SK-N-DZ (cell line): ENCODE measurements around the gene EPX. TPM values are rescaled to one million over a fixed set of nuclear protein-coding genes. Genes with fewer than 3 reads are reported as not detected.
"Not testable (repeated sequence)": the region's sequence is repeated elsewhere in the genome, so short reads cannot be mapped to it uniquely, and the experiment has no call there.

Experiments used
- DNase-seq: peaks from one replicate; pipeline ENCODE4 v3.0.0-alpha.2; 2015; ENCODE audit warnings: low spot score
- polyA plus RNA-seq, 2 experiments: library from polyadenylated mRNA; depleted of rRNA; stranded (reverse); fragments of >200 nt; gene quantifications; 2 replicates each; pipeline ENCODE4 v1.2.3, GENCODE V29; 2014

The EPX gene
- polyA plus RNA-seq (2014; cell fraction: cytosol; rRNA removed) = not detected in 2 replicates
- polyA plus RNA-seq (2014; cell fraction: nucleus; rRNA removed) = not detected in 2 replicates

DNA sequence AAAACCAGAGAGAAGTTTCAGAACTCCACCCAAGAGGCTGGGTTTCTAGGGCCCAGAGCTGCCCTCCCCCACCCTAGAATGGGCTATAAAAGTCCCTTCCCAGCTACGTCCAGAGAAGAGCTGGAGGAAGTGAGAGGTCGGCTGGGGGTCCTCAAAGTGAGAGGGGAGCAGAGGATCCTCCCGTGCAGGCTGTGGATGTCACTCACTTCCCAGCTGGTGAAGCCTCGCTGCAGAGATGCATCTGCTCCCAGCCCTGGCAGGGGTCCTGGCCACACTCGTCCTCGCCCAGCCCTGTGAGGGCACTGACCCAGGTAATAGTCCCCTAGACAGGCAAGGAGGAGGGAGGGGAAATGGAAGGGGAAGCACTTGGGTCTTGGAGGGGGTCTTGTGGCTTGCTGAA is at the start of gene EPX:
Gene EPX (plus strand): TSS at position 115 of the 400 bp plus-strand sequence. CDS start 121 bp downstream, at position 236.
- no peak for DNase-seq

DNA sequence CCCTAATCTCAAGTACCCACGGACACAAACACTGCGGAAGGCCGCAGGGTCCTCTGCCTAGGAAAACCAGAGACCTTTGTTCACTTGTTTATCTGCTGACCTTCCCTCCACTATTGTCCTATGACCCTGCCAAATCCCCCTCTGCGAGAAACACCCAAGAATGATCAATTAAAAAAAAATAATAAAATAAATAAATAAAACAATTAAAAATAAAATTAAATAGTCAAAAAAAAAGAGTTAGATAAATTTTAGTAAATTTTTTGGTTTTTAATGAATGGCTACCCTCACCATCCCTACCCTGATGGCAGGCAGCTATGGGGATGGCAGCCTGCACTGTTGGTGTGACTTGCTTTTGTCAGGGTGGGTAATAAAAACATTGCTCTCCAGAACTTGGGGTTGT is 49.2 kb upstream of the EPX start:
- DNase-seq = not testable (repeated sequence)

- no peak for DNase-seq
Observed at GRCh38 chr17:58144801-58145200, 47.7 kb upstream of the EPX start.

GRCh38 chr17:58147930-58148434 is 44.5 kb upstream of the EPX start, which contains the start of gene OR4D1:
OR4D1 (plus strand) TSS chr17:58148384; CDS start chr17:58155154, 6,770 bp downstream.
- DNase-seq = no peak

DNA sequence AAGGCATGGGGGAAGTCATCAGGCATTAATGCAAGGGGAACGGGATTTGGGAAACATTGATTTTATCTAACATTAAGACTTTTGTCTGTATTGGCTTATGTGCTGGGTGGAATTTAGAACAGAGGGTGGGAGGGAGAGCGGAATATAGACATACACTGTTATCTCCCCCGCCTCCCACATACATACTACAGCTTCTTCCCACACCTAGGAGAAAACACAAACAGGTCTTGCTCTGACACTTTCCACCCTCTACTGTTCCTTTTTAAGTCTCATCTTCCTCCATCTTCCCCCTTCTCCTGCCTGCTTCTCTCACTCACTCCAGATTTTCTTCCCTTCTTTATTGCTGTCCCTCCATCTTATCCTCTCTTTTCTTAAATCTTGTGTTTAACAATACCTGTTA is 43.9 kb upstream of the EPX start:
- no peak for DNase-seq

DNA sequence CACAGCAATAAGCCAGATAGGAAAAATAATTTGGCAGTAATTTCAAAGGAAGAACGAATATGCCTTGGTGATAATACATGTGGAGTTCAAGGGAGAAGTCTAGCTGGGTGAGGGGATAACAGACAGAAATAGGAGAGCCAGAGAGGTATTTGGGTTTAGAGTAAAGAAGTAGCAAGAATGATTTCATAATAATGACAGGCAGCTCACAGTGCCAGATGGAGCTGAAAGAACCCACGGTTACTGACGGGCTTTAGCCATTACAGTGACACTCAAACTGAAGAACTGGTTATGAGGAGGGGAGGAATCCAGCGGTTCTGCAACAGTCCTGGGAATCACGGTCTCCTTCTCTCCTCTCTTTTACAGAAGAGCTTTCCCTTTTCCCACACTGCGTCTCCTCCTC is 42.1 kb upstream of the EPX start:
- no peak for DNase-seq

DNA sequence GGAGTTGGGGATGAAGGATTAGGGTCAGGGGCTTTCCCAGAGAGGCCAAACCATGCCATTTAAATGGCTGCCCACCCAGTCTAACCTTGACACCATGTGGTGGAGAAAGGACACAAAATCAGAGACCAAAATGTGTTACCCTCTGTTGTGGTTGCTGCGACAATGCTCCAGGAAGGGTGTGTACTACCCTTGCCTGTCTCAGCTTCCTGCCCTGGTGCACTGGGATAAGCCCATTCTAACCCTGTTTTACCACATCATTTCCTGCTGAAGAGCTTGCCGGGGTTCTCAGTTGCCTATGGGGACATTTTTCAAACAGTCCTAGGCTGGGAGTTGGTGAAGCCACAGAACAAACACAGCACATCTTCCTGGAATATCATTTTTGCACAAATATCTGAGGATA is 39.5 kb upstream of the EPX start:
- no peak for DNase-seq

DNA sequence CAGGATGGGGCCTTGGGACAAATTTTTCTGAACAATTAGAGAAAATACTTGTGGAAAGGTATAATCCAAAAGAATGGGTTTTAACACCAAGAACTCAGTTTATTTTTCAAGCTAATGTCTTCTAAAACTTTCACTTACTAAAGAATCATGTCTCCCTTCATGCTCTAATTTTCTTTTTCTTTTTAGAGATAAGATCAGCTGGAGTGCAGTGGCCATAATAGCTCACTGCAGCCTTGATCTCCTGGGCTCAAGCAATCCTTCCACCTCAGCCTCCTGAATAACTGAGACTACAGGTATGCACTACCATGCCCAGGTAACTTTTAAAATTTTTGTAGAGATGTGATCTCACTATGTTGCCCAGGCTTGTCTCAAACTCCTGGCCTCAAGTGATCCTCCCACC is 38.9 kb upstream of the EPX start:
- no peak for DNase-seq

GRCh38 chr17:58156839-58157803 is 35.4 kb upstream of the EPX start:
- DNase-seq = peak; percentile 43

DNA sequence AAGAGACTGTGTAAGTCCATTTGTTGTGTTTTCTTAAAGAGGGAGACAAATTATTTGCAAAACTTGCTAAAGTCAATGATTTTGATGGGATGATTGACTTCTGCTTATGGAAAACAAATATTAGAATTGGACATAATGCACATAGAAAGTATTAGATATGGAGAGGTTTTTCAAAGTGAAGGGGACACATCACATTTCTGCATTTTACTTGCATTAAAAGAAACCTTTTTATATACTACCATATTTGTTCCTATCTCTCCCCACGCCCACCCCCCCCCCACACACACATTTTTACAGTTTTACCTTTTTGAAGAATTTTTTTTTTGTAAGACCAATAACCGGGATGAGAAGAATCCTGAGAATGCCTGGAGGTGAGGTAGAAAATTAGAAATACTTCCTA is 34.3 kb upstream of the EPX start:
- no peak for DNase-seq

GRCh38 chr17:58161566-58161965 is 31.0 kb upstream of the EPX start:
- DNase-seq = no peak

- DNase-seq = no peak
Observed at GRCh38 chr17:58165981-58166380, 26.5 kb upstream of the EPX start.

GRCh38 chr17:58166682-58167081 is 25.8 kb upstream of the EPX start, which contains the start of gene OR4D2:
OR4D2 (plus strand) TSS chr17:58166982; CDS start chr17:58169656, 2,674 bp downstream.
- DNase-seq = no peak

DNA sequence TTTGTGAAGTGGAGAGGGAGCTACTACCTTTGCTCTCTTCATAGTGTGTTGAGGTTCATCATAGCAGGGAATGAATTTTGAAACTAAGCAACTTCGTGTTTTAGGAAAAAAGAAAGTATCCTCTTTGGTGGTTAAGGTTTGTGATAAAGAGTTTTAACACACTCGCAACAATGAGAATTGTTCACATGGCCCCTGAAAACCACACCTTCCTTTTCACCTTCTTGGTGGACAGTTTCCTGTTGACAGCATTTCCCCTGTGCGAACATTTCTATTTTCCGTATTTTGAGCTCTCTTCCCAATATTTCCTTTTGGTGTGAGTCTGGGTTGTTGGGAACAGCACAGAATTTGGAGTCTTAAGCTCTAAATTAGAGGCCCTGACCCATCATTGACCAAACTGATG is 21.9 kb upstream of the EPX start:
- no peak for DNase-seq

DNA sequence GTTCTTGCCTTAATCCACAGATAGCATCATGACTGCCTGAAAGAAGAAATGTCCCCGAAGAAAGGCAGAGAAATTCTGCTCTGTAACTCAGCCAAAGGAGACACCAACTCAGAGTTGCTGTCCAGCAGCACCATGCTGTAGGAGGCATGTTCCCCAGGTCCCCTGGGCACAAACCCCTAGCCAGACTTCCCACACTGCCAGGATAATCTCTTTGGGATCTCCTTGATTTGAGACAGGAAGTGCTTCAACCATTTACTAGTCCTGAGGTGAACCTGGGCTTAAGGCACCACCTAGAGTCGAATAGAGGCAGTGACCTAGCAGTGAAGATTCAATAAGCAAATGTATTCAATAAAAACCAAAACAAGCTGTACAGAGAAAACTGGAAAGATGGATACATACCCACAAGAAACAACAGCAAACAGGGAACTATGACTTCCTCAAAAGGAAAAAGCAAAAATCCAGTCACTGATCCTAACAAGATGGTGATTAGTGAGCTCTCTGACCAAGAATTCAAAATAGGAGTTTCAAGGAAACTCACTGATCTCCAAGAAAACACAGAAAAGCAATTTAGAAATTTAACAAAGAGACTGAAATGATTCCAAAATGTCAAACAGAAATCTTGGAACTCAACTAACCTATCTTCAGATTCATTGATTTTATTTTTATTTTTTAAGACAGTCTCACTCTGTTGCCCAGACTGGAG is 20.0 kb upstream of the EPX start:
- DNase-seq = peak; percentile 64

GRCh38 chr17:58174871-58175270 is 17.7 kb upstream of the EPX start:
- DNase-seq = no peak

GRCh38 chr17:58176200-58176599 is 16.3 kb upstream of the EPX start:
- DNase-seq = no peak

DNA sequence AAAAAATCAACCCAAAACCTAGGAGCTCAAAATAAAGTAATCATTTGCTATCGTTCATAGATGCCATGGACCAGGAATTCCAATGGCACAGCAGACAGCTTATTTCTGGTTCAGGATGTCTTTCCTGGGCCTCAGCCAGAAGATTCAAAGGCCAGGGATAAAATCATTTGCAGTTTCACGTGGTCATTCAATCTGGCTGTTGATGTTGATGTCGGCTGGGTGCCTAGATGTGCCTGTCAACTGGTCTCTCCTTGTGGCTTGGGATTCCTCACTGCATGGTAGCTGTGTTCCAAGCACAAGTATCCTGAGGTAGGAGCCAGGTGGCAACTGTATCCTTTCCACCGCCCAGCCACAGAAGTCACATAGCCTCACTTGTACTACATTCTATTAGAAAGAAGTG is 10.7 kb upstream of the EPX start:
- DNase-seq = no peak

- no peak for DNase-seq
Observed at GRCh38 chr17:58183514-58183913, 9.0 kb upstream of the EPX start.

DNA sequence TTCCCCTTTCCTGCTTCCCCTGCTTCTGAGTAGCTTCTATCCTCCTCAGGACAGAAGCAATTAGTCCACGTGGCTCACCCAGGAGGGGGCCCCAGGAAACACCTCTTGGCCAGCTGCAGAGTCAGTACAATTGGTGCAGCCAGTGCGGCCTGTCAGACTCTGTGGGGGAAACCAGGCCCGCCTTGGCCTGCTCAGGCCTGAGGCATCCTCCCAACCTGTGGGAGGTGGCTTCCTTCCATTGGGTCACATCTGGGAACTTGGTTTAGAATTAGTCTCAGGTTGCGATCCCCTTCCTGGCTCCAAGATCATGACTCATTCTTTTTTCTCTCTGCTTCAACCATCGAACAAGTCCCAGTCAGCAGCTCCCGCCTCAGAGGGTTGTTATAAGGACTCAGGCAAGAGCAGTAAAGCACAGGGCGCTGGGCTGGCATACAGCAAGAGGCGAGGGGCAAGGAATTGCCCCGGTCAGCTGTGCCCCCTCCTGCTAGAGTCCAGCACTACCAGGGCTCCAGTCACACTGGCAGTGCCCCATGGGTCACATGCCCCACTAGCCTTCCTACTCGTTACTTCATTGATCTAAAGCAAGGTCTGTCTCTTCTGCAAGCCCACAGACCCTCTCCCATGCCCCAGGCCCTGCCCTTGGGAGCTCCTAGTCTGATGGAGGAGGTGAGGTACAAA is 8.1 kb upstream of the EPX start:
- DNase-seq = no peak

GRCh38 chr17:58184986-58185761 is 7.4 kb upstream of the EPX start:
- no peak for DNase-seq
